Calu3 (cell line): ENCODE measurements around the gene RPS6KB1. TPM values are rescaled to one million over a fixed set of nuclear protein-coding genes. Genes with fewer than 3 reads are reported as not detected.

ENCODE experiments used
- BruUV-seq: library from RNA; stranded (reverse); fragments of 400-500 nt; replicated peaks from 2 replicates; lab custom pipeline; 2021; lab: Mats Ljungman, UMichigan
- CTCF ChIA-PET: fragments of 300-600 bp; sonication (Branson Sonifier 250); formaldehyde crosslinking; loops from one replicate; lab custom pipeline; 2022; ENCODE audit warnings: antibody characterized with exemption; lab: Charles Lee
- DNase-seq: peaks from one replicate; pipeline ENCODE4 v3.0.0; 2022
- H3K27ac Mint-ChIP-seq: one replicate; pipeline ENCODE4 v1.8.0; 2022; ENCODE audit warnings: mixed read lengths; ENCODE audit not compliant: unreplicated experiment
- H3K27me3 Mint-ChIP-seq: one replicate; pipeline ENCODE4 v1.8.0; 2022; ENCODE audit warnings: mixed read lengths; ENCODE audit not compliant: unreplicated experiment
- H3K36me3 Mint-ChIP-seq: one replicate; pipeline ENCODE4 v1.8.0; 2022; ENCODE audit warnings: mild to moderate bottlenecking, moderate library complexity, mixed read lengths; ENCODE audit not compliant: insufficient read depth, unreplicated experiment
- H3K4me1 Mint-ChIP-seq: one replicate; pipeline ENCODE4 v1.8.0; 2022; ENCODE audit warnings: mild to moderate bottlenecking, low read depth, mixed read lengths; ENCODE audit not compliant: unreplicated experiment
- H3K4me3 Mint-ChIP-seq: one replicate; pipeline ENCODE4 v1.8.0; 2022; ENCODE audit warnings: mild to moderate bottlenecking, low read depth, moderate library complexity, mixed read lengths; ENCODE audit not compliant: unreplicated experiment
- H3K9me3 Mint-ChIP-seq: one replicate; pipeline ENCODE4 v1.8.0; 2022; ENCODE audit warnings: low read depth, mixed read lengths; ENCODE audit not compliant: unreplicated experiment
- intact Hi-C: fragments of 100-400 bp; cut with micrococcal nuclease; formaldehyde crosslinking; loops from one replicate; pipeline ENCODE4 v1.10.0; 2022; ENCODE audit not compliant: unreplicated experiment
- total RNA-seq: library from RNA; stranded (reverse); gene quantifications from 2 replicates; pipeline ENCODE4 v1.2.3, GENCODE V29; 2022
- TF ChIP-seq, protein P1 (sequence below): fragments of 200-600 bp; IDR thresholded peaks from one replicate; pipeline ENCODE4 v1.8.0; 2022; ENCODE audit warnings: antibody characterized with exemption; ENCODE audit not compliant: unreplicated experiment

Gene RPS6KB1
- total RNA-seq, 1 experiment from 2014 or later, result 34.5 TPM

DNA sequence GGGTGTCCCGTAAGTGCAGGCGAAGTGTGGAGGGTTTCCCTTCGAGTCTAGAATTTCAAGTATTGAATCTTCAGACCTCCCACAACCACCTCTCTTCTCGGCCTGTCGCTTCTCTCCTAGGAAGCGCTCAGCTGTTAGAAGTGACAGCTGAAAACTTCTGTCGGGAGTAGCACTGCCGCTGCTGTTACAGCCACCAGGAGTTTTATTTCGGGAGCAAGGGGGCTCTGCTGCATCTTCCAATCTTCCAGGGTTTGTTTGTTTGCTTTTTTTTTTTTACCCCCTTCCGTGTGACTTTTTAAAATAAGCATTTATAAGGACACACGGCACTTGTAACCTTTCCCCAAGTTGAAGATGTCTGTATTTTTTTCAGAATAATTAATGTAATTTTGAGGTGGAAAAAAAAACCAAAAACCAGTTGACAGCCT, 767 bp downstream of the RPS6KB1 start:
- BruUV-seq, result no TSS peak
- Mint-ChIP-seq H3K4me1 (peaks cover 18% of the 10 kb centered on the region), H3K27me3 (no peaks in the 10 kb centered on the region), H3K36me3 (peaks cover 38% of the 10 kb centered on the region), H3K9me3 (no peaks in the 10 kb centered on the region), H3K27ac (peak overlapping the region; percentile 73), H3K4me3 (peak overlapping the region; percentile 97)
- CTCF ChIA-PET, result no interaction called here
- TF ChIP-seq, protein P1, sequence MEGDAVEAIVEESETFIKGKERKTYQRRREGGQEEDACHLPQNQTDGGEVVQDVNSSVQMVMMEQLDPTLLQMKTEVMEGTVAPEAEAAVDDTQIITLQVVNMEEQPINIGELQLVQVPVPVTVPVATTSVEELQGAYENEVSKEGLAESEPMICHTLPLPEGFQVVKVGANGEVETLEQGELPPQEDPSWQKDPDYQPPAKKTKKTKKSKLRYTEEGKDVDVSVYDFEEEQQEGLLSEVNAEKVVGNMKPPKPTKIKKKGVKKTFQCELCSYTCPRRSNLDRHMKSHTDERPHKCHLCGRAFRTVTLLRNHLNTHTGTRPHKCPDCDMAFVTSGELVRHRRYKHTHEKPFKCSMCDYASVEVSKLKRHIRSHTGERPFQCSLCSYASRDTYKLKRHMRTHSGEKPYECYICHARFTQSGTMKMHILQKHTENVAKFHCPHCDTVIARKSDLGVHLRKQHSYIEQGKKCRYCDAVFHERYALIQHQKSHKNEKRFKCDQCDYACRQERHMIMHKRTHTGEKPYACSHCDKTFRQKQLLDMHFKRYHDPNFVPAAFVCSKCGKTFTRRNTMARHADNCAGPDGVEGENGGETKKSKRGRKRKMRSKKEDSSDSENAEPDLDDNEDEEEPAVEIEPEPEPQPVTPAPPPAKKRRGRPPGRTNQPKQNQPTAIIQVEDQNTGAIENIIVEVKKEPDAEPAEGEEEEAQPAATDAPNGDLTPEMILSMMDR, result no peak
- DNase-seq, result peak; percentile 1
- intact Hi-C loops, result no loop called here

DNA sequence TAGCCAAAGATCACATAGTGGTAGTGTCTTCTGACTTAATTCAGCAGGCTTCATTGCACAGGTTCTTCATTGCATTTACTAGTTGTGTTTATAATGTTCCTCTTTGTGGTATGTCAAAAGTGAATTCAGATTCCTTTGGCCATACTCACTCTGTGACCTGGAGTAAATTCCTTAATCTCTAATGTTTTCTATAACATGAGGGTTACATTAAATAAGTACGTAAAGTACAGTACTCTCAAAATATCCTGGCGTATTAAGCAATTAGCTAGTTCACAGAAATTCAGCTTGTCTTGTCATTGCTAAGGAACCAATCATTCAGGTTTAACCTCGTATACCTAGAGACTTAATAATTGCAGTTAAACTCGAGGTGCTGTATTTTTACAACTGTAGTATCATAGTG, 4.2 kb downstream of the RPS6KB1 start:
- CTCF ChIA-PET, result no interaction called here
- H3K9me3 Mint-ChIP-seq, result no peaks in the 10 kb centered on the region
- no peak for DNase-seq
- BruUV-seq, result no TSS peak
- H3K36me3 Mint-ChIP-seq, result peaks cover 31% of the 10 kb centered on the region
- intact Hi-C loops, result no loop called here
- TF ChIP-seq, protein P1, result no peak
- H3K27me3 Mint-ChIP-seq, result no peaks in the 10 kb centered on the region
- no peak overlapping the region for H3K27ac Mint-ChIP-seq
- no peak overlapping the region for H3K4me3 Mint-ChIP-seq
- peaks cover 17% of the 10 kb centered on the region for H3K4me1 Mint-ChIP-seq

DNA sequence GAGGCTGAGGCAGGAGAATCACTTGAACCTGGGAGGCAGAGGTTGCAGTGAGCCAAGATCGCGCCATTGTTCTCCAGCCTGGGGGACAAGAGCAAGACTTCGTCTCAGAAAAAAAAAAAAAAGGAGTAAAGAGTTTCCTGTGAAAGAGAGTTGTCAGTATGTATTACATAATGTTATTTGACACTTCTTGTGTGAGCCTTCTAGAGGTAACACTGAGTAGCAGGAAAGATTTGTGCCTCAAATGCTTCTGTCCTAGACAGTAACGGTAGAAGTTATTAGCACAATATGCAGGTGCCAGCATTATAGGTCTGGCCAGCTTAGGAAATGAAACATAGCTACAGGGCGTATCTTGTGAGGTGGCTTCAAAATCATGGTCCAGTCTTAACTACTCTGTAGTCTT, 6.2 kb downstream of the RPS6KB1 start:
- CTCF ChIA-PET, result no interaction called here
- TF ChIP-seq, protein P1, result no peak
- H3K27ac Mint-ChIP-seq, result no peak overlapping the region
- no peaks in the 10 kb centered on the region for H3K27me3 Mint-ChIP-seq
- intact Hi-C loops, result no loop called here
- peaks cover 11% of the 10 kb centered on the region for H3K36me3 Mint-ChIP-seq
- no peak for DNase-seq
- H3K4me1 Mint-ChIP-seq, result peaks cover 16% of the 10 kb centered on the region
- no peak overlapping the region for H3K4me3 Mint-ChIP-seq
- BruUV-seq, result no TSS peak
- H3K9me3 Mint-ChIP-seq, result no peaks in the 10 kb centered on the region

DNA sequence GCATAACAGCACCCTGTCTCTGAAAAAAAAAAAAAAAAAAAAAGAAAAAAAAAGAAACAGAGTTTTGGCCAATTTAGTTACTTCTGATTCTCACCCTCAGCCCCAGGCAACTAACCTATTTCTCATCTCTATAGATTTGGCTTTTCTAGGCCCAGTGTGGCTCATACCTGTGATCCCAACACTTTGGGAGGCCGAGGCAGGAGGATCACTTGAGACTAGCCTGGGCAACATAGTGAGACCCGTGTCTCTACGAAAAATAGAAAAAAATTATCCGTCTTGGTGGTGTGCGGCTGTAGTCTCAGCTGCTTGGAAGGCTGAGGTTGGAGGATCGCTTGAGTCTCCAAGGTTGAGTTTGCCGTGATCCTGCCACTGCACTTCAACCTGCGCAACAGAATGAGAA, 8.7 kb downstream of the RPS6KB1 start:
- no TSS peak for BruUV-seq
- Mint-ChIP-seq H3K27ac (no peak overlapping the region), H3K27me3 (no peaks in the 10 kb centered on the region), H3K9me3 (no peaks in the 10 kb centered on the region), H3K4me3 (no peak overlapping the region), H3K36me3 (peaks cover under 1% of the 10 kb centered on the region), H3K4me1 (peaks cover 2% of the 10 kb centered on the region)
- TF ChIP-seq, protein P1, result no peak
- no peak for DNase-seq
- CTCF ChIA-PET, result no interaction called here
- intact Hi-C loops, result no loop called here
